ENCODE results near the gene H6PD. TPM values are rescaled to one million over a fixed set of nuclear protein-coding genes. Genes with fewer than 3 reads are reported as not detected.

The H6PD gene
- total RNA-seq, 1 donor from 2014 or later = 31.5 TPM

GRCh38 chr1:9256332-9256731 is 21.8 kb downstream of the H6PD start:
- no peak for DNase-seq (ENCODE audit: low read depth)

- no peak for DNase-seq (ENCODE audit: low read depth)
These were observed 23.3 kb downstream of the H6PD start for GRCh38 chr1:9257851-9258250.

GRCh38 chr1:9258629-9259028 is 24.1 kb downstream of the H6PD start:
- DNase-seq (ENCODE audit: low read depth) = no peak

GRCh38 chr1:9260059-9260766 is 25.6 kb downstream of the H6PD start:
- peak; percentile 47 for DNase-seq (ENCODE audit: low read depth)

GRCh38 chr1:9261496-9261895 is 26.9 kb downstream of the H6PD start:
- no peak for DNase-seq (ENCODE audit: low read depth)

- no peak for DNase-seq (ENCODE audit: low read depth)
These were observed 27.8 kb downstream of the H6PD start for GRCh38 chr1:9262096-9262986.

- no peak for DNase-seq (ENCODE audit: low read depth)
These were observed 28.8 kb downstream of the H6PD start for GRCh38 chr1:9263276-9263855.

- DNase-seq (ENCODE audit: low read depth) = no peak
These were observed 29.7 kb downstream of the H6PD start for GRCh38 chr1:9263984-9264872.

GRCh38 chr1:9265037-9265436 is 30.5 kb downstream of the H6PD start:
- DNase-seq (ENCODE audit: low read depth) = no peak

GRCh38 chr1:9265968-9266367 is 31.4 kb downstream of the H6PD start:
- no peak for DNase-seq (ENCODE audit: low read depth)

GRCh38 chr1:9267352-9267686 is 32.7 kb downstream of the H6PD start:
- no peak for DNase-seq (ENCODE audit: low read depth)

- DNase-seq (ENCODE audit: low read depth) = no peak
These were observed 33.4 kb downstream of the H6PD start for GRCh38 chr1:9267827-9268581.

GRCh38 chr1:9269078-9269501 is 34.5 kb downstream of the H6PD start:
- DNase-seq (ENCODE audit: low read depth) = peak; percentile 32

- DNase-seq (ENCODE audit: low read depth) = no peak
These were observed 35.1 kb downstream of the H6PD start for GRCh38 chr1:9269721-9270120.

GRCh38 chr1:9270290-9270883 is 35.8 kb downstream of the H6PD start:
- DNase-seq (ENCODE audit: low read depth) = no peak

GRCh38 chr1:9271283-9271682 is 36.7 kb downstream of the H6PD start:
- no peak for DNase-seq (ENCODE audit: low read depth)

- DNase-seq (ENCODE audit: low read depth) = no peak
These were observed 37.5 kb downstream of the H6PD start for GRCh38 chr1:9271861-9272595.

GRCh38 chr1:9273177-9273576 is 38.6 kb downstream of the H6PD start:
- DNase-seq (ENCODE audit: low read depth) = no peak

GRCh38 chr1:9275161-9275560 is 40.6 kb downstream of the H6PD start:
- no peak for DNase-seq (ENCODE audit: low read depth)

GRCh38 chr1:9275567-9276034 is 41.0 kb downstream of the H6PD start:
- peak; percentile 88 for DNase-seq (ENCODE audit: low read depth)

Measured in renal cortical epithelial cell (primary cell).